K562 (cell line): ENCODE results near the gene ERICH6B. TPM values are rescaled to one million over a fixed set of nuclear protein-coding genes. Genes with fewer than 3 reads are reported as not detected.

Experiments
- ATAC-seq: fragments of 200-7000 bp; cut with Tn5 transposase; 3 replicates; pipeline ENCODE4 v1.9.1; 2020; ENCODE audit warnings: moderate library complexity
- BruUV-seq: library from RNA; stranded (reverse); fragments of 400-500 nt; replicated peaks from 2 replicates; lab custom pipeline; 2021; lab: Mats Ljungman, UMichigan
- CTCF ChIA-PET: fragments of 300-600 bp; formaldehyde crosslinking; extraction: SDS; loops from one replicate; lab custom pipeline; 2021; ENCODE audit warnings: low intra/inter-chr PET ratio; lab: Yijun Ruan, JAX
- POLR2A ChIA-PET: fragments of 300-600, 350-650 bp; sonication (Branson Sonifier 250); formaldehyde crosslinking; extraction: SDS; loops from one replicate; lab custom pipeline; 2021; ENCODE audit warnings: antibody characterized with exemption, inconsistent platforms; lab: Yijun Ruan, JAX
- DNase-seq, 4 experiments: peaks; one replicate each; pipeline versions ENCODE4 v3.0.0 to v3.0.0-alpha.2; 2011 to 2018; ENCODE audit warnings: low spot score in 3 of 4, mixed read lengths in 3 of 4; ENCODE audit errors: extremely low read depth in 1 of 4
- FAIRE-seq: peaks from 2 replicates; lab custom pipeline; 2011; peaks lifted over from hg19 to GRCh38; lab: Jason Lieb, UNC
- H2AFZ ChIP-seq: 2 replicates; pipeline ENCODE4 v1.6.0; 2011; ENCODE audit warnings: low read depth, low read length, control low read depth, inconsistent platforms
- H3K27ac ChIP-seq: fragments of 200-600 bp; 3 replicates; pipeline ENCODE4 v1.8.0; 2011; ENCODE audit warnings: low read depth, mild to moderate bottlenecking, control low read depth, inconsistent platforms, low read length, moderate library complexity, mixed read lengths; ENCODE audit errors: extremely low read depth
- H3K27me3 ChIP-seq, 2 experiments: fragments of 300-600 bp in 1 of 2; 2 replicates in 1 of 2; 3 replicates in 1 of 2; pipeline versions ENCODE4 v1.6.0 to v1.8.0; 2011; ENCODE audit warnings: inconsistent platforms in 2 of 2, low read length in 2 of 2, mild to moderate bottlenecking in 1 of 2, mixed read lengths in 1 of 2, moderate library complexity in 1 of 2; ENCODE audit not compliant: control insufficient read depth in 2 of 2, insufficient read depth in 2 of 2
- H3K36me3 ChIP-seq: fragments of 300-600 bp; 3 replicates; pipeline ENCODE4 v1.8.0; 2011; ENCODE audit warnings: mild to moderate bottlenecking, low read length, inconsistent platforms; ENCODE audit not compliant: control insufficient read depth, insufficient read depth
- H3K4me1 ChIP-seq, 2 experiments: fragments of 200-600 bp in 1 of 2; replicated peaks in 1 of 2; 2 replicates in 1 of 2; 3 replicates in 1 of 2; pipeline versions ENCODE4 v1.5.1 to v1.8.0; 2011; ENCODE audit warnings: inconsistent platforms in 2 of 2, low read length in 2 of 2, mild to moderate bottlenecking in 1 of 2, mixed read lengths in 1 of 2, moderate library complexity in 1 of 2; ENCODE audit not compliant: control insufficient read depth in 2 of 2, insufficient read depth in 2 of 2
- H3K4me2 ChIP-seq: 2 replicates; pipeline ENCODE4 v1.6.1; 2011; ENCODE audit warnings: low read length, control low read depth, inconsistent platforms, mixed read lengths; ENCODE audit not compliant: insufficient read depth
- H3K4me3 ChIP-seq: fragments of 200-600 bp; sonication (generic), shearing (Covaris generic); 2 replicates; pipeline ENCODE4 v1.5.1; 2016; ENCODE audit warnings: control low read depth, inconsistent platforms
- H3K79me2 ChIP-seq: fragments of 200-600 bp; 3 replicates; pipeline ENCODE4 v1.8.0; 2011; ENCODE audit warnings: low read length, inconsistent platforms; ENCODE audit not compliant: control insufficient read depth, insufficient read depth
- H3K9ac ChIP-seq, 2 experiments: 2 replicates each; pipeline versions ENCODE4 v1.6.0 to v1.6.1; 2011; ENCODE audit warnings: low read depth in 2 of 2, low read length in 2 of 2, control low read depth in 1 of 2, inconsistent platforms in 1 of 2, mild to moderate bottlenecking in 1 of 2, mixed read lengths in 1 of 2; ENCODE audit not compliant: insufficient read depth in 1 of 2
- H3K9me1 ChIP-seq: one replicate; pipeline ENCODE4 v1.6.0; 2011; ENCODE audit warnings: inconsistent platforms, mild to moderate bottlenecking, low read length, moderate library complexity; ENCODE audit not compliant: control insufficient read depth, insufficient read depth
- H3K9me3 ChIP-seq: replicated peaks from 2 replicates; pipeline ENCODE4 v1.5.1; 2011; ENCODE audit warnings: low read depth, low read length, inconsistent platforms; ENCODE audit not compliant: control insufficient read depth, insufficient read depth
- H4K20me1 ChIP-seq: replicated peaks from 2 replicates; pipeline ENCODE4 v1.6.1; 2011; ENCODE audit warnings: low read length, inconsistent platforms, mixed read lengths; ENCODE audit not compliant: control insufficient read depth, insufficient read depth
- HDAC1 ChIP-seq, 2 experiments: fragments of 450-650 bp; IDR thresholded peaks; 2 replicates each; pipeline ENCODE4 v1.6.1; 2016 to 2017; ENCODE audit warnings: inconsistent platforms in 1 of 2, mild to moderate bottlenecking in 1 of 2, moderate library complexity in 1 of 2
- HDAC6 ChIP-seq: IDR thresholded peaks from 2 replicates; pipeline ENCODE4 v1.6.1; 2012; ENCODE audit warnings: low read depth, mild to moderate bottlenecking, control low read depth, inconsistent platforms, low read length, moderate library complexity
- HLTF ChIP-seq: fragments of 450-650 bp; IDR thresholded peaks from 2 replicates; pipeline ENCODE4 v1.6.1; 2016
- MNT ChIP-seq, 2 experiments: fragments of 450-650 bp; conservative IDR thresholded peaks; 2 replicates each; pipeline ENCODE4 v1.6.1; 2017; ENCODE audit warnings: mild to moderate bottlenecking in 2 of 2, moderate library complexity in 2 of 2
- PHF21A ChIP-seq: fragments of 450-650 bp; IDR thresholded peaks from 2 replicates; pipeline ENCODE4 v1.6.1; 2017; ENCODE audit warnings: low read depth, borderline replicate concordance
- POU5F1 ChIP-seq: fragments of 150-350 bp; IDR thresholded peaks from 2 replicates; pipeline ENCODE4 v1.6.1; 2014; ENCODE audit warnings: borderline replicate concordance, low read length, low read depth, mild to moderate bottlenecking; ENCODE audit not compliant: partially characterized antibody
- SMAD2 ChIP-seq: fragments of 150-350 bp; IDR thresholded peaks from 2 replicates; pipeline ENCODE4 v1.6.1; 2014; ENCODE audit warnings: low read depth, mild to moderate bottlenecking, low read length
- SUPT5H ChIP-seq: fragments of 450-650 bp; IDR thresholded peaks from 2 replicates; pipeline ENCODE4 v1.6.1; 2016
- ZFX ChIP-seq: sonication (generic); formaldehyde crosslinking; IDR thresholded peaks from 2 replicates; pipeline ENCODE4 v1.8.0; 2022; ENCODE audit warnings: mild to moderate bottlenecking, missing genetic modification reagents, moderate library complexity
- ZNF444 ChIP-seq: fragments of 250-450 bp; sonication (Bioruptor Pico); IDR thresholded peaks from 2 replicates; pipeline ENCODE4 v1.4.0; 2020; ENCODE audit warnings: mild to moderate bottlenecking, moderate library complexity
- WGBS: fragments of 100-300 bp; shearing (Covaris generic); methylation state at CpG from one replicate; pipeline ENCODE4 v1.1.6; 2016; ENCODE audit warnings: low coverage, mixed read lengths; ENCODE audit not compliant: insufficient coverage; ENCODE audit errors: missing lambda C conversion rate; 5-methylcytosine and 5-hydroxymethylcytosine counted together
- in situ Hi-C: fragments of 300-500 bp; cut with MboI; formaldehyde crosslinking; loops from 4 replicates; pipeline ENCODE4 v1.15.0; 2018; ENCODE audit warnings: inconsistent platforms, mixed read lengths
- intact Hi-C: fragments of 100-400 bp; cut with micrococcal nuclease; formaldehyde crosslinking; loops from 2 replicates; pipeline ENCODE4 v1.14.2; 2022
- polyA plus RNA-seq, 8 experiments: library from polyadenylated mRNA; depleted of rRNA in 4 of 8; stranded (reverse) in 5 of 8; unstranded in 3 of 8; fragments of >200 nt; fragmentation: Nextera tagmentation in 2 of 8; fragmentation: Illumina TruSeq in 1 of 8; extraction: Ambion mirVana in 2 of 8; extraction: Trizol in 1 of 8; gene quantifications; 2 replicates each; pipeline versions ENCODE4 v1.2.1 to v1.2.3, GENCODE V29; 2011 to 2014; ENCODE audit warnings: inconsistent platforms in 1 of 8, missing spikeins in 1 of 8
- total RNA-seq, 7 experiments: library from RNA; depleted of rRNA in 6 of 7; stranded (reverse); fragments of >200 nt in 6 of 7; fragmentation: Illumina TruSeq in 2 of 7; extraction: Trizol in 2 of 7; gene quantifications; 2 replicates each; pipeline versions ENCODE4 v1.2.1 to v1.2.3, GENCODE V29; 2011 to 2021; ENCODE audit warnings: low replicate concordance in 1 of 7

ERICH6B gene
- total and polyA plus RNA-seq, 9 of the 15 experiments (the other 6 are each of a cell fraction or from before 2014, with no cell fraction given) = not detected

GRCh38 chr13:45544520-45544919 lies 71.0 kb downstream of the ERICH6B start:
- no CpG with 5 or more reads among the region's 2 CpGs for WGBS
- Histone ChIP-seq H2AFZ (no peak overlapping the region), H3K9me3 (no peaks in the 10 kb centered on the region), H3K9ac (no peak overlapping the region), H3K4me2 (no peak overlapping the region), H4K20me1 (no peaks in the 10 kb centered on the region; the same call in 1 of the 2 replicates), H3K27me3 (peaks cover 2 to 8% of the 10 kb centered on the region in 2 experiments; a peak in 4 of 5 replicates), H3K9me1 (no peaks in the 10 kb centered on the region), H3K4me1 (peaks cover 0 to 4% of the 10 kb centered on the region in 2 experiments; a peak in 2 of 5 replicates), H3K79me2 (no peaks in the 10 kb centered on the region), H3K4me3 (no peak overlapping the region), H3K36me3 (no peaks in the 10 kb centered on the region), H3K27ac (no peak overlapping the region)
- TF ChIP-seq HLTF (no peak), PHF21A (no peak)
- intact Hi-C loops = no loop called here
- ChIA-PET CTCF (no interaction called here), POLR2A (interaction anchor here (0.6 to 0.7 kb wide), 2 partner anchors 13 to 566 kb away, joined by 3 read pairs; no protein-coding TSS in a partner anchor)
- FAIRE-seq (no peak), DNase-seq (no peak), ATAC-seq (no peak)
- no TSS peak for BruUV-seq
- in situ Hi-C loops = no loop called here

- Histone ChIP-seq H3K9ac (no peak overlapping the region), H4K20me1 (no peaks in the 10 kb centered on the region; the same call in 1 of the 2 replicates), H3K4me2 (no peak overlapping the region), H2AFZ (no peak overlapping the region), H3K36me3 (no peaks in the 10 kb centered on the region), H3K4me1 (peaks cover 0 to 4% of the 10 kb centered on the region in 2 experiments; a peak in 2 of 5 replicates), H3K9me1 (no peaks in the 10 kb centered on the region), H3K79me2 (no peaks in the 10 kb centered on the region), H3K9me3 (no peaks in the 10 kb centered on the region), H3K27me3 (peaks cover 0 to 2% of the 10 kb centered on the region in 2 experiments; a peak in 2 of 5 replicates), H3K4me3 (no peak overlapping the region), H3K27ac (no peak overlapping the region)
- in situ Hi-C loops = no loop called here
- WGBS = 11% methylated on average over 4 of the region's 5 CpGs
- CTCF ChIA-PET = no interaction called here
- ATAC-seq (no peak), DNase-seq (no peak), FAIRE-seq (no peak)
- no TSS peak for BruUV-seq
- POLR2A ChIA-PET = no interaction called here
- intact Hi-C loops = no loop called here
- TF ChIP-seq SUPT5H = no peak
- no peak for TF ChIP-seq SMAD2
- TF ChIP-seq MNT (conservative IDR thresholded peaks at IDR 0.05) = no peak
- no peak for TF ChIP-seq HDAC1 (IDR thresholded peaks at IDR 0.05)
- no peak for TF ChIP-seq POU5F1
- no peak for TF ChIP-seq HDAC6
- TF ChIP-seq ZFX = no peak
- no peak for TF ChIP-seq ZNF444 (CRISPR knock-in tag)
Measured at GRCh38 chr13:45542878-45543277, 72.7 kb downstream of the ERICH6B start.
